ENCODE measurements around the gene TMEM198. TPM values are rescaled to one million over a fixed set of nuclear protein-coding genes. Genes with fewer than 3 reads are reported as not detected.

TMEM198 gene
- total and polyA plus RNA-seq, 2 donors (not counting 3 experiments of a cell fraction or from before 2014, with no cell fraction given): not detected

DNA sequence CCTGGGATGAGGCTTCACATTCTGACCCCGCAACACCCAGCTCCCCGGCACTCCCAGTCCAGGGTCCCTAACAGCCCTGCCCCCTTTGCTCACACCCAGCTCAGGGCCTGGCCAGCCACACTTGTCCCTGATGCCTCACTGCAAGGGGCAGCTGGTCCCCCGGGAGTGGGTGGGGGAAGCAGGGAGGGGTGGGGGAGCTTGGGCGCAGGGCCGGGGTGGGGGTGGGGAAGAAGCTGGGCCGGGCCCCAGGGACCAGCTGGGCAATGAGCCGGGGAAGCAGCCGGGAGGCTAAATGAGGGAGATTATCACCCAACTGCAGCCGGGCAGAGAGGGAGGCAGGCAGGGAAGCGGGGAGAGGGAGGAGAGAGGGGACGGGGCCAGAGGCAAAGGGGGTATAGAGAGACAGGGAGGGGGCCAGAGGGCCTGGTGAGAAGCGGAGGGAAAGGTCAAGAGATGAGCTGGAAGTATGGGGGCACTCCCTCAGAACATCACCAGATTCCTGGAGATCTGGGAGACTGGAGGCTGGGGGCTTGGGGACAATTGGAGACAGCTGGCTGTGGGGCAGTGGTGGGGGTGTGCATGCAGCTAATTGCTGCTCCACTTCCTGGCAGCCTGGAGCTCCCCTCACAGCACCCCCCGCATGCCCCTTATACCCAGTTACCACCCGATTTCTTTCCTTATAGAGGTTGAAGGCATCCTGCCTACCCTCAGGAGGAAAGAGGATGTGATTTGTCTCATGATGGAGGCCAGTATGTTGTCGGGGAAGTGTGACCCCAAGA, 32.1 kb upstream of the TMEM198 start:
- no TSS peak for BruUV-seq (replicated peaks)
- intact Hi-C loops (cut with micrococcal nuclease) (no loop called here), dilution Hi-C loops (cut with MboI; ENCODE audit: extremely low pct_ligation_motif_present, low sequenced_read_pairs) (no loop called here)
- Histone ChIP-seq H3K9me3 (replicated peaks; ENCODE audit: control insufficient read depth, insufficient read depth, low read length) (no peaks in the 10 kb centered on the region), H3K27me3 (ENCODE audit: control insufficient read depth in 2 of 2, insufficient read depth in 2 of 2, low read length in 2 of 2) (peaks cover 50 to 58% of the 10 kb centered on the region in 2 experiments), H2AFZ (ENCODE audit: low read depth, low read length) (no peak overlapping the region), H4K20me1 (replicated peaks; ENCODE audit: control insufficient read depth, extremely low read depth, insufficient read depth, low read length) (no peaks in the 10 kb centered on the region), H3K9ac (replicated peaks; ENCODE audit: extremely low read depth, insufficient read depth, low read length) (no peak overlapping the region), H3K27ac (ENCODE audit: insufficient read depth, low read depth, low read length) (no peak overlapping the region), H3K4me3 (replicated peaks in 1 of 3; ENCODE audit: insufficient read depth in 1 of 3, low read depth in 1 of 3, low read length in 3 of 3) (no peak overlapping the region), H3K4me1 (ENCODE audit: control insufficient read depth, extremely low read depth, insufficient read depth, low read length) (no peaks in the 10 kb centered on the region), H3K4me2 (ENCODE audit: insufficient read depth, low read length) (no peak overlapping the region), H3K9me1 (replicated peaks; ENCODE audit: control insufficient read depth, extremely low read depth, insufficient read depth, low read length) (no peaks in the 10 kb centered on the region), H3K36me3 (ENCODE audit: control insufficient read depth in 2 of 2, extremely low read depth in 1 of 2, insufficient read depth in 2 of 2, low read length in 2 of 2) (no peaks in the 10 kb centered on the region), H3K79me2 (ENCODE audit: control insufficient read depth, insufficient read depth, low read length) (no peaks in the 10 kb centered on the region)
- no peak for FAIRE-seq
- TF ChIP-seq JUN (IDR thresholded peaks at IDR 0.05; ENCODE audit: borderline replicate concordance, insufficient read depth, insufficient read length, low read depth) (no peak), FOS (IDR thresholded peaks at IDR 0.05; ENCODE audit: borderline replicate concordance, insufficient read depth, low read length) (no peak)
- TF ChIP-seq, protein P1, sequence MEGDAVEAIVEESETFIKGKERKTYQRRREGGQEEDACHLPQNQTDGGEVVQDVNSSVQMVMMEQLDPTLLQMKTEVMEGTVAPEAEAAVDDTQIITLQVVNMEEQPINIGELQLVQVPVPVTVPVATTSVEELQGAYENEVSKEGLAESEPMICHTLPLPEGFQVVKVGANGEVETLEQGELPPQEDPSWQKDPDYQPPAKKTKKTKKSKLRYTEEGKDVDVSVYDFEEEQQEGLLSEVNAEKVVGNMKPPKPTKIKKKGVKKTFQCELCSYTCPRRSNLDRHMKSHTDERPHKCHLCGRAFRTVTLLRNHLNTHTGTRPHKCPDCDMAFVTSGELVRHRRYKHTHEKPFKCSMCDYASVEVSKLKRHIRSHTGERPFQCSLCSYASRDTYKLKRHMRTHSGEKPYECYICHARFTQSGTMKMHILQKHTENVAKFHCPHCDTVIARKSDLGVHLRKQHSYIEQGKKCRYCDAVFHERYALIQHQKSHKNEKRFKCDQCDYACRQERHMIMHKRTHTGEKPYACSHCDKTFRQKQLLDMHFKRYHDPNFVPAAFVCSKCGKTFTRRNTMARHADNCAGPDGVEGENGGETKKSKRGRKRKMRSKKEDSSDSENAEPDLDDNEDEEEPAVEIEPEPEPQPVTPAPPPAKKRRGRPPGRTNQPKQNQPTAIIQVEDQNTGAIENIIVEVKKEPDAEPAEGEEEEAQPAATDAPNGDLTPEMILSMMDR (IDR thresholded peaks at IDR 0.05; ENCODE audit: extremely low read depth in 1 of 2, insufficient read depth in 1 of 2, low read depth in 1 of 2, low read length in 2 of 2): no peak
- TF ChIP-seq, protein P2, sequence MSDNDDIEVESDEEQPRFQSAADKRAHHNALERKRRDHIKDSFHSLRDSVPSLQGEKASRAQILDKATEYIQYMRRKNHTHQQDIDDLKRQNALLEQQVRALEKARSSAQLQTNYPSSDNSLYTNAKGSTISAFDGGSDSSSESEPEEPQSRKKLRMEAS (IDR thresholded peaks at IDR 0.05; ENCODE audit: insufficient read depth, insufficient read length): no peak
- ChIA-PET POLR2A (no interaction called here), CTCF (interaction anchor here (1.0 to 6.6 kb wide), 7 partner anchors 9 to 109 kb away, joined by 3 to 39 read pairs (median 4); a partner anchor contains a TSS)
- DNase-seq (ENCODE audit: low read depth, low spot score): no peak
